Adrenal gland (tissue), 12 donors: ENCODE measurements around the gene ACVR1. TPM values are rescaled to one million over a fixed set of nuclear protein-coding genes. Genes with fewer than 3 reads are reported as not detected.
"Not testable (repeated sequence)": the region's sequence is repeated elsewhere in the genome, so short reads cannot be mapped to it uniquely, and the experiment has no call there.

Source experiments
- DNase-seq, 7 donors: peaks; one replicate each; pipeline ENCODE4 v3.0.0-alpha.2; 2019 to 2020
- H3K27ac ChIP-seq, 5 donors: fragments of 200-600 bp; sonication (generic) in 4 of 5; 1 replicate in 3 of 5; 2 replicates in 2 of 5; pipeline versions ENCODE4 v1.5.1 to v1.8.0; 2016 to 2020; ENCODE audit warnings: mild to moderate bottlenecking in 1 of 5
- H3K27me3 ChIP-seq: fragments of 200-600 bp; 2 replicates; pipeline ENCODE4 v1.8.0; 2021
- H3K36me3 ChIP-seq, 2 donors: fragments of 200-600 bp; replicated peaks in 1 of 2; 1 replicate in 1 of 2; 2 replicates in 1 of 2; pipeline versions ENCODE4 v1.5.1 to v1.8.0; 2018 to 2022
- H3K4me1 ChIP-seq, 2 donors: fragments of 200-600 bp; replicated peaks in 1 of 2; 1 replicate in 1 of 2; 2 replicates in 1 of 2; pipeline versions ENCODE4 v1.5.1 to v1.8.0; 2018 to 2021
- H3K4me3 ChIP-seq, 4 donors: fragments of 200-600 bp; sonication (generic) in 3 of 4; one replicate each; pipeline ENCODE4 v1.5.1; 2016 to 2018
- H3K9me3 ChIP-seq, 3 donors: fragments of 200-600 bp; sonication (generic) in 1 of 3; replicated peaks in 1 of 3; 1 replicate in 2 of 3; 2 replicates in 1 of 3; pipeline versions ENCODE4 v1.5.1 to v1.8.0; 2016 to 2021
- CTCF ChIP-seq, 6 experiments: fragments of 450-650 bp in 4 of 6; fragments of 200-600 bp in 2 of 6; sonication (generic) in 1 of 6; IDR thresholded peaks; 1 replicate in 5 of 6; 2 replicates in 1 of 6; pipeline versions ENCODE4 v1.5.1 to v1.8.0; 2016 to 2021; ENCODE audit warnings: antibody characterized with exemption in 6 of 6, mild to moderate bottlenecking in 2 of 6, moderate library complexity in 1 of 6
- POLR2A ChIP-seq, 2 donors: fragments of 450-650 bp; IDR thresholded peaks; one replicate each; pipeline ENCODE4 v1.6.1; 2017; ENCODE audit warnings: antibody characterized with exemption in 2 of 2, mild to moderate bottlenecking in 2 of 2, moderate library complexity in 1 of 2
- WGBS, 4 donors: extraction: QIAGEN DNeasy Blood & Tissue Kit in 2 of 4; methylation state at CpG; one replicate each; pipeline versions ENCODE4 v1.1.5 to v1.1.7; 2013 to 2017; 5-methylcytosine and 5-hydroxymethylcytosine counted together
- intact Hi-C, 2 donors: fragments of 100-400 bp; cut with DNase I; formaldehyde crosslinking; loops; one replicate each; pipeline versions ENCODE4 v1.14.1 to v1.15.0; 2022 to 2023
- polyA plus RNA-seq, 3 donors: library from polyadenylated mRNA; stranded (reverse); fragments of 200-250 nt in 2 of 3; fragments of 350-450 nt in 1 of 3; fragmentation: Illumina TruSeq in 1 of 3; extraction: RNeasy Lipid Tissue Mini Kit (QIAGEN cat#74804) in 1 of 3; gene quantifications; one replicate each; pipeline ENCODE4 v1.2.3, GENCODE V29; 2013 to 2014
- total RNA-seq, 9 donors: library from RNA; depleted of rRNA in 4 of 9; stranded (reverse); fragments of >200 nt in 4 of 9; fragments of 120-200 nt in 1 of 9; fragmentation: NEBNext Ultra II Directional in 1 of 9; extraction: Animal tissue kit (Norgen Biotek cat#: 25700) in 1 of 9; gene quantifications; one replicate each; pipeline versions ENCODE4 v1.1.0 to v1.2.4, GENCODE V29; 2013 to 2023
- donor health status: healthy with polysubstance abuse.
- donor health status: Bipolar disorder and iron deficiency.
- donor health status: DM: yes; HTN: yes; CAD: no.
- donor health status: DM: no; HTN: no; CAD: no.
- donor health status: DM: no; HTN: no; CAD: no.
- donor health status: DM: yes; HTN: yes; CAD: no.

ACVR1 gene
- total and polyA plus RNA-seq, 12 donors = 4.6 to 25.0 (median 16.0) TPM

DNA sequence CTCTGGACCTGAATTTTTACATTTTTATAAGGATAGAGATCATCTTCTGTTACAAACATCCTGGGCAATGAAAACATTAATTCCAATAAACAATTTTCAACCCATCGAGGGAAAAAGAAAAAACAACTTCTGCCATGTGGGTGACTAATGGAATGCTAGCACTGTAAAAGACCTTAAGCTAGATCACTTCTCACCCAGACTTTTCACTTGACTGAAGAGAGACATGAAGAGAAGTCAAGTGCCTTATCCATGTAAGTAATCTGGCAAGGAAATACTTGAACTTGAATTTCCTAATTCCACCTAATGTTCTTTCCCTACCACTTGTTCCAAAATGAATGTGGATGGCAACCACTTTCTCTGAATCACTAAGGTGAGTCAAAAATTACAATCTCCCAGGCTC is 149.2 kb downstream of the ACVR1 start:
- Histone ChIP-seq H3K9me3 (peaks cover 0 to 19% (median 16%) of the 10 kb centered on the region in 3 donors), H3K4me1 (peaks cover 0 to 6% of the 10 kb centered on the region in 2 donors), H3K27me3 (no peaks in the 10 kb centered on the region), H3K27ac (no peak overlapping the region), H3K4me3 (no peak overlapping the region), H3K36me3 (no peaks in the 10 kb centered on the region)
- intact Hi-C loops = no loop called here
- DNase-seq = no peak
- 83 to 94% (median 90%) methylated on average over 1 of the region's 1 CpG for WGBS, 4 donors
- TF ChIP-seq CTCF (IDR thresholded peaks at IDR 0.05) (no peak), POLR2A (IDR thresholded peaks at IDR 0.05) (no peak)

DNA sequence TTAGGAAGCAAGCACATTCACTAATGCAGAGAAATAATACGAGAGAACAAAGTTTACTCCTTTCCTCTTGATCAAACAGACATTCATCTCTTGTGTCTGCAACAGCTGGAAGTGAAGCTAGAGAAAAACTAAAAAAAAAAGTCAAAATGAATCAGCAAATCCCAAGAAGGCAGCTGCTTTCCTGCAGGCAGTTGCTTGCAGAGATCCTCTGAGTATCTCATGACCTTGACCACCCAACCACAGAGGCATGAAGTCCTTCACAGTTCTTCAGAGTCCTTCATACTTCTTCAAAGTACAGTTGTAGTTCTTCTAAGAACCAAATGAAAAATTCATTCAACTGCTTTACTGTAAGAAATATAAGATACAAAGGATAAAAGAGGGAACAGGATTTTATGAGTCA is 150.3 kb downstream of the ACVR1 start:
- WGBS, 4 donors = 56 to 72% (median 61%) methylated on average over 1 of the region's 1 CpG
- Histone ChIP-seq H3K4me1 (peaks cover 0 to 6% of the 10 kb centered on the region in 2 donors), H3K27me3 (no peaks in the 10 kb centered on the region), H3K27ac (no peak overlapping the region), H3K36me3 (no peaks in the 10 kb centered on the region), H3K9me3 (peaks cover 0 to 21% (median 16%) of the 10 kb centered on the region in 3 donors), H3K4me3 (no peak overlapping the region)
- TF ChIP-seq CTCF (IDR thresholded peaks at IDR 0.05) = no peak
- TF ChIP-seq POLR2A (IDR thresholded peaks at IDR 0.05) = no peak
- DNase-seq = no peak
- intact Hi-C loops = no loop called here

- WGBS, 4 donors = 95 to 97% (median 96%) methylated on average over 3 of the region's 3 CpGs
- TF ChIP-seq CTCF (IDR thresholded peaks at IDR 0.05) (no peak), POLR2A (IDR thresholded peaks at IDR 0.05) (no peak)
- Histone ChIP-seq H3K27me3 (no peaks in the 10 kb centered on the region), H3K27ac (no peak overlapping the region), H3K4me3 (no peak overlapping the region), H3K9me3 (peaks cover 0 to 21% (median 16%) of the 10 kb centered on the region in 3 donors), H3K36me3 (no peaks in the 10 kb centered on the region), H3K4me1 (peaks cover 0 to 6% of the 10 kb centered on the region in 2 donors)
- DNase-seq = no peak
- intact Hi-C loops = no loop called here
Measured at GRCh38 chr2:157722580-157723234, 153.4 kb downstream of the ACVR1 start.

GRCh38 chr2:157720504-157720903 is 155.6 kb downstream of the ACVR1 start:
- Histone ChIP-seq H3K36me3 (no peaks in the 10 kb centered on the region), H3K4me3 (no peak overlapping the region), H3K27ac (no peak overlapping the region), H3K27me3 (no peaks in the 10 kb centered on the region), H3K4me1 (no peaks in the 10 kb centered on the region), H3K9me3 (peaks cover 0 to 21% (median 16%) of the 10 kb centered on the region in 3 donors)
- DNase-seq = no peak
- 90 to 98% (median 95%) methylated on average over 2 of the region's 2 CpGs for WGBS, 4 donors
- intact Hi-C loops = no loop called here
- TF ChIP-seq POLR2A (IDR thresholded peaks at IDR 0.05) (no peak), CTCF (IDR thresholded peaks at IDR 0.05) (no peak)

DNA sequence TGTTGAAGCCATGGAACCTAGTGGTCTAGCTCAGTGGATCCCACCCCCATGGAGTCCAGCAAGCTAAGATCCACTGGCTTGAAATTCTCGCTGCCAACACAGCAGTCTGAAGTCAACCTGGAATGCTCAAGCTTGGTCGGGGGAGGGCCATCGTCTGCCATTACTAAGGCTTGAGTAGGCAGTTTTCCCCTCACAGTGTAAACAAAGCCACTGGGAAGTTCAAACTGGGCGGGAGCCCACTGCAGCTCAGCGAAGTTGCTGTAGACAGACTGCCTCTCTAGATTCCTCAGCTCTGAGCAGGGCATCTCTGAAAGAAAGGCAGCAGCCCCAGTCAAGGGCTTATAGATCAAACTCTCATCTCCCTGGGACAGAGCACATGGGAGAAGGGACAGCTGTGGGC is 171.5 kb downstream of the ACVR1 start:
- 84 to 90% (median 89%) methylated on average over 4 to 5 of the region's 5 CpGs; no CpG with 5 or more reads in 1 of the 4 donors for WGBS, 4 donors
- intact Hi-C loops, H3K27ac ChIP-seq, H3K27me3 ChIP-seq, H3K4me1 ChIP-seq, H3K4me3 ChIP-seq, H3K36me3 ChIP-seq, DNase-seq: not testable (repeated sequence)
- peaks cover 0 to 14% (median 8%) of the 10 kb centered on the region in 3 donors for H3K9me3 ChIP-seq

- peaks cover 0 to 14% (median 8%) of the 10 kb centered on the region in 3 donors for H3K9me3 ChIP-seq
- H3K27me3 ChIP-seq, H3K27ac ChIP-seq, DNase-seq, H3K4me1 ChIP-seq, intact Hi-C loops, H3K36me3 ChIP-seq, H3K4me3 ChIP-seq: not testable (repeated sequence)
- 89 to 93% (median 91%) methylated on average over 6 of the region's 6 CpGs for WGBS, 4 donors
Measured at GRCh38 chr2:157704148-157704547, 172.0 kb downstream of the ACVR1 start.
